ENCODE results near the gene SMG7.
"Not testable (repeated sequence)": the region's sequence is repeated elsewhere in the genome, so short reads cannot be mapped to it uniquely, and the experiment has no call there.

SMG7 gene, protein sequence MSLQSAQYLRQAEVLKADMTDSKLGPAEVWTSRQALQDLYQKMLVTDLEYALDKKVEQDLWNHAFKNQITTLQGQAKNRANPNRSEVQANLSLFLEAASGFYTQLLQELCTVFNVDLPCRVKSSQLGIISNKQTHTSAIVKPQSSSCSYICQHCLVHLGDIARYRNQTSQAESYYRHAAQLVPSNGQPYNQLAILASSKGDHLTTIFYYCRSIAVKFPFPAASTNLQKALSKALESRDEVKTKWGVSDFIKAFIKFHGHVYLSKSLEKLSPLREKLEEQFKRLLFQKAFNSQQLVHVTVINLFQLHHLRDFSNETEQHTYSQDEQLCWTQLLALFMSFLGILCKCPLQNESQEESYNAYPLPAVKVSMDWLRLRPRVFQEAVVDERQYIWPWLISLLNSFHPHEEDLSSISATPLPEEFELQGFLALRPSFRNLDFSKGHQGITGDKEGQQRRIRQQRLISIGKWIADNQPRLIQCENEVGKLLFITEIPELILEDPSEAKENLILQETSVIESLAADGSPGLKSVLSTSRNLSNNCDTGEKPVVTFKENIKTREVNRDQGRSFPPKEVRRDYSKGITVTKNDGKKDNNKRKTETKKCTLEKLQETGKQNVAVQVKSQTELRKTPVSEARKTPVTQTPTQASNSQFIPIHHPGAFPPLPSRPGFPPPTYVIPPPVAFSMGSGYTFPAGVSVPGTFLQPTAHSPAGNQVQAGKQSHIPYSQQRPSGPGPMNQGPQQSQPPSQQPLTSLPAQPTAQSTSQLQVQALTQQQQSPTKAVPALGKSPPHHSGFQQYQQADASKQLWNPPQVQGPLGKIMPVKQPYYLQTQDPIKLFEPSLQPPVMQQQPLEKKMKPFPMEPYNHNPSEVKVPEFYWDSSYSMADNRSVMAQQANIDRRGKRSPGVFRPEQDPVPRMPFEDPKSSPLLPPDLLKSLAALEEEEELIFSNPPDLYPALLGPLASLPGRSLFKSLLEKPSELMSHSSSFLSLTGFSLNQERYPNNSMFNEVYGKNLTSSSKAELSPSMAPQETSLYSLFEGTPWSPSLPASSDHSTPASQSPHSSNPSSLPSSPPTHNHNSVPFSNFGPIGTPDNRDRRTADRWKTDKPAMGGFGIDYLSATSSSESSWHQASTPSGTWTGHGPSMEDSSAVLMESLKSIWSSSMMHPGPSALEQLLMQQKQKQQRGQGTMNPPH

DNA sequence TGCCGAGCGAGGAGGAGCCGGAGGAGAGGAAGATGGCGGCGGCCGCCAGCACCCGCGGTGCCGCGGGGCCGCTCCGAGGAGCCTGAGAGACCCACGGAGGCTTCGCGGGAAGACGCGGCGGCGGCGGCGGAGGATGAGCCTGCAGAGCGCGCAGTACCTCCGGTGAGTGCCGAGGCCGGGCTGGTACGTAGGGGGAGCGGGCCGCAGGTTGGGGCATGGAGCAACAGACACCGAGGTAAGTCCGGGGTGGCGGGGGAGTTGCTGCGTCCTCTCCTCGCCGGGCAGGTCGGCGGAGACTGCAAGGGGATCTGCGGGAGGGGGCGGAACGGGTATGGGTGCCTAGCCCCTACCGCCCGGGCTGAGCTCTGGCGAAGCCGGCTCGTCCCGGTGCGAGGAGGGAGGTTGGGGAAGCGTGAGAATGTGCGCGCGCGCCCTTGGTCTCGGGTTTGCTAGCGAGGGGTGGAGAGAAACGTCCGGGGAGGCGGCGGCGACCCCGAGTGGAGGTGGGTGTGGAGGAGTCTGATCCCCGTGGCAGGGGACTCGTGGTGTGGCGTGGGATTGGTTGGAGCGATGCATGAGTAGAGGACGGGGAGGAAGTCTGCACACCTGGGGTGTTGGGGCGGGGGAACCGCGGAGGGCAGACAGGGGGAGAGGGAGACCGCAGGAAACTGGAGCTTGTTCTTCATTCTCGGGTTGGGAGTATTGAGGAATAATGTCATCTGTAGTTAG is at the start of gene SMG7:
Gene SMG7, plus strand, starts transcription at position 12 of the 729 bp plus-strand sequence. Its CDS starts 122 bp downstream, at position 134.
- DNase-seq (ENCODE audit: low read depth in 2 of 2): no peak

DNA sequence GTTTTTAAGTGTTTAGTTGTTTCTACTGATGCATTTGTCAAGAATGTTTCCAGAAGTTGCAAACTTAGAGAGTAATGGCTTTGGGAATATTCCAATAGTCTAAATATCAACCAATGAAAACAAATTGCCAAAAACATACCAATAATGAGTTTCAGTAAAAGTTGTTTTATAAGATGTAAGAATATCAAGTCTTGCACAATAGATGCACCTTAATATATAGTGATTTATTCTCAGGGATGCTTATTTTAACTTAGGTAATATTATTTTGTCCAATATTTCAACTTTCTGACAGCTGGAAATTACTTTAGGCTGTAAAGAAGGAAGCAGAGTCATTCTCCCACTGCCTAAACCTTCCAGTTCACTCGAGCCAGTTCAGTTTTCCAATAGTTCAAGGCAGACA is 48.8 kb upstream of the SMG7 start:
- DNase-seq (ENCODE audit: low read depth in 2 of 2): no peak

DNA sequence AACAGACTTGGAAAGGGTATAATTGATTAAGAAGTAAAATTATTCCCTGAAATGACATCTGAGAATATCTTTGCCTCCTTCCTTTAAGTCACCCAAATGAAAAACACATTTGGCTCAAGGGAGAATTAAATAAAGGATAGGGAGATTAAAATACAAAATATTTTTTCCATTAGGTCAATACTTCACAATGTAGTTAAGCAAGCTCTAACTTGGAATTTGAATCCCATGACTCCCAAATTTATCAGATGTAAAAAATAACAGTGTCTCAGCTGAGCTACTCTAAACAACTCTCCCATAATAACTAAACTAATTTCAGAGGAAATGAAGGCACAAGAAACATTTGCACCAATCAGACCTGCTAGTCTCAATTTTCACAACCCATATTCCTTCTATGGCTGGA is 47.6 kb upstream of the SMG7 start:
- no peak for DNase-seq (ENCODE audit: low read depth in 2 of 2)

DNA sequence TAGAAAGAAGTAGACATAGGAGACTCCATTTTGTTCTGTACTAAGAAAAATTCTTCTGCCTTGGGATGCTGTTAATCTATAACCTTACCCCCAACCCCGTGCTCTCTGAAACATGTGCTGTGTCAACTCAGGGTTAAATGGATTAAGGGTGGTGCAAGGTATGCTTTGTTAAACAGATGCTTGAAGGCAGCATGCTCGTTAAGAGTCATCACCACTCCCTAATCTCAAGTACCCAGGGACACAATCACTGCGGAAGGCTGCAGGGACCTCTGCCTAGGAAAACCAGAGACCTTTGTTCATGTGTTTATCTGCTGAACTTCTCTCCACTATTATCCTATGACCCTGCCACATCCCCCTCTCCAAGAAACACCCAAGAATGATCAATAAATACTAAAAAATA is 44.7 kb upstream of the SMG7 start:
- not testable (repeated sequence) for DNase-seq (ENCODE audit: low read depth in 2 of 2)

DNA sequence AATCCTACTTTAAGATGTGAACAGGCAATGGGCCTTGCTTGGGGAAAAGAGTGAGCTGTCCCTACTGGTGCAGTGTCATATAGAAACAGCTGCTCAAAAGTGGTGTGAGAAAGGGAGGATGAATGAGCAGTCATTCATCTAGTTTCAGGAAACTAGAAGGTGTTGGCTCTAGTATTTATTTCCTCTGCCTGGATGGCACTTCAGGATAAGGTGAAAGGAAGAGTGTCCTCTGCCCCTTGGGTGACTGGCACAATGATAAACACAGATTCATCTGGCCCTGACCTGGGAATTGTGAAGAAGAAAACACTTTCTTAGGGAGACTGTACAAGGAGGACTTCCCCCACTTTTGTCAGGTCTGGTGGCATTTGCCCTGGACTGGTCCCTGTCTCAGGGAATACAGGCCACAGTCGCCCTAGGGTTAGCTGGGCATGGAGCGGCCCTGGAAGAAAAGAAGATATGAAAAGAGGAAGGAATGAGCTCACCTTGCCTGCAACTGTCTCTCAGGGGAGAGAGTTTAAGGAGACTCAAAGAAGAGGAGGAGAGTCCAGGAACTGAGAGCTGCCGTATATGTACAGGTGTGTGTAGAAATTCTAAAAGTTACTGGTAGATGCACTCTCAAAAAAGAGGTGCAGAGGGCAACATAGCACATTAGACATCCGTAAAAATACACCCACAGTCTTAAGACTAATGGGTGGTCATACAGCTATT is 40.3 kb upstream of the SMG7 start:
- no peak for DNase-seq (ENCODE audit: low read depth in 2 of 2)

DNA sequence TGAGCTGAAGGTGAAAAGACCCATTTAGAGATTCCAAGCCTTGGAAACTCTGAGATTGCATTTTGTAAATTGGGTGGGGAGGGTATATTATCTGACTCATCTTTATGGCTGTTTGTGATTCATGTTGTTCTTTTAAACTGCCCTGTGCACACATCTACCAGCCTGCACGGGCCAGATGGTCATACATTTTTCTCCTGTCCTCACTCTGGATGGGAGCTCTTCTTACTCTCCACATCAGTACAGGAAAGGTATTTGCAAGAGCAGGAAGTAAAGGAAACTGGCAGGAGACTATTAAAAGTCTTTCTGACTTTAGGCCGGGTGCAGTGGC is 39.8 kb upstream of the SMG7 start:
- no peak for DNase-seq (ENCODE audit: low read depth in 2 of 2)

DNA sequence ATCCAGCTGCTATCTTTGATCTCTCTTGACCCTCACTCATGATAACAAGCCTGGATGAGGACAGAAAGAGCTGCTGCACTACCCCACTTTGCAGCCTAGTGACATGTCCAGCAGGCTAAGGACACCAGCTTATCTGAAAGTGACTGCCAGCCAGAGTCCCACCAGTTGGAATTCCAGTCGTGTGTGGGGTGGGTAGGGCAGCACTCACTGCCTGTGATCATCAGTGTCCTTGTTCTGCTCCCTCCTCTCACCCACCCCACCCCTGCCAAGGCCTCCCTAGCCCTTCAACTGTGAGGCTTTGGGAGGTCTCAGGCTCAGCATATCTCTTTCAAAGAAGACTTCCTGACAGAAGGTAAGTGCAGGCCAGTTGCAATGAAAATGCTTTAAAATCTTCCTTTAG is 38.6 kb upstream of the SMG7 start:
- no peak for DNase-seq (ENCODE audit: low read depth in 2 of 2)

DNA sequence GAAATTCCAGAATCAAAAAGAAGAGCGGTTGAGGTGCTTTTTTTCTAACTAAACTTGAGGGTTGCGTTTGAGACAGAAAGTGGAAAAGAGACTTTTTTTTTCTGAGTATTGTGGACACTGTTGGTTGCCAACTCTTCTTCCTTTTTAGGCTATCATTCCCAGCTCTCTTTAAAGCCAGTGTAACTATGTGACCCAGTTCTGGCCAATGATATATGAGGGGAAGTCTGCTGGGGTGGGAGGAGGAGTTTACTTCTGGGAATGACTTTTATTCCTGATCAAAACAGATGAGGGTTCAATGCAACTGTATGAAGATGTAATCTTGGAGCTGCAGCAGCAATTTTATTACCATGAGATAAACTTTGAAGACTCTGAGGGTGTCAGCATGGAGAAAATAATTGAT is 36.8 kb upstream of the SMG7 start:
- no peak for DNase-seq (ENCODE audit: low read depth in 2 of 2)

DNA sequence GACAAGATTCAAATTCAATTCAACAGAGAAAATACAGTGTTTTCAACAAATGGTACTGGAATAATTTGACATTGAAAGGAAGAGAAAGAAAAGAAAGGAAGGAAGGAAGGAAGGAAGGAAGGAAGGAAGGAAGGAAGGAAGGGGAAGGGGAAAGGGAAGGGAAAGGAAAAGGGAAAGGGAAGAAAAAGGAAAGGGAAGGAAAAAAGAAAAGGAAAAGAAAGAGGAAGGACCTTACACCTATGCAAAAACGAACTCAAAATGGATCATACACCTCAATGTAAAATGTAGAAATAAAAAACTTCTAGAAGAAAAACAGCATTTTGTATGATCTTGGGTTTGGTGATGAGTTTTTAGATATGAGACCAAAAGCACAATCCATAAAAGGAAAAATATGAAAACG is 34.2 kb upstream of the SMG7 start:
- DNase-seq (ENCODE audit: low read depth in 2 of 2): no peak

DNA sequence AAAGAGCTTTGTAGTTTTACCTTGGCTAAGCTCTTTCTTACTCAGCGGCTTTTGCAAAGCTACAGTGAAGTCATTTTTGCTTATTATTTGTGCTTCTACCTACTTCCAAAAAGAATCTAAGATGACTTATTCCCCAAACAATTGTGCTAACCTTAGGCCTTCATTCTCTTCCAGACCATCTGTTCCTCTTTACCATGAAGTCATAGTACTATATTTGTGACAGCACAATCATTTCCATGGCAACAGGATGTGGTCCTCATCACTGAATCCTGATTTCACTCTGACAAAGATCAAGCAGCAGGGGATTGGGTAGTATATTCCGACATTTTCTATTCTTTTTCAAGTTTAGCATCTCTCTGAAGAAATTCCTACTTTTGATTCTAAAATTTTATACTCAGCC is 29.3 kb upstream of the SMG7 start:
- no peak for DNase-seq (ENCODE audit: low read depth in 2 of 2)

DNA sequence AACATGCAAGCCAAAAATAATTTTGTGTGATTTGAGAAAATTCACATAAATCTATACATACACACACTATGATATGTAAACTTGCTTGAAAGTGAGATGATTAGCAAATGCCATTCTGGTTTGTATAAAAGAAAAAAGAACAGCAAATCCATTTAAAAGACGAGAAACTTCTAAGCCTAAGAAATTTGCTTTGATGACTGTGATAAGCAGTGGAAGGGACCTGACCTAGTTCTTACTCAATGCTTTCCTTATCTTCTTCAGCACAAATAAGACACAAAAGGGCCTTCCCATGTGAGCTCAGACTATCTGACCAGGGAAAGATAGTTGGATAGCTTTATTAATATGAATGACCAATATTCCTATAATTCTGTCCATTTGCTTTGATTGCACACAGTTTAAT is 28.8 kb upstream of the SMG7 start:
- DNase-seq (ENCODE audit: low read depth in 2 of 2): no peak

DNA sequence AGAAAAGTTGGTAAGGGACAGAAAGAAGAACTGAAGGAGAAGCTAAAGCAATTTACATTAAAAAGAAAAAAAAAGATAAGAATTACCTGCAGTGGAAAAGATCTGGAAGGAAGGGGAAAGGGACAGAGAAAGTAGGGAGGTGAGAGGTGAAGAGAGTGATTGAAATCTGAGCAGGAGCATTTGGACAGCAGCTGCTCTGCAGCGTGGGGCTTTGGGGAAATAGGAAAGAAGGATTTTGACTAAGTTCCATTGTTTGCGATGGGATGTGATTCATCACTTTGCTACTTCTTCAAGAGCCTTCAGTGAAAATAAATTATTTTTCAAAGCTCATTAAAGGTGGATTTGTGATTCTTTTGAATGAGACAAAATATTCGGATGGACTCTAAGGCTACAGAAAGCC is 28.1 kb upstream of the SMG7 start:
- DNase-seq (ENCODE audit: low read depth in 2 of 2): no peak

DNA sequence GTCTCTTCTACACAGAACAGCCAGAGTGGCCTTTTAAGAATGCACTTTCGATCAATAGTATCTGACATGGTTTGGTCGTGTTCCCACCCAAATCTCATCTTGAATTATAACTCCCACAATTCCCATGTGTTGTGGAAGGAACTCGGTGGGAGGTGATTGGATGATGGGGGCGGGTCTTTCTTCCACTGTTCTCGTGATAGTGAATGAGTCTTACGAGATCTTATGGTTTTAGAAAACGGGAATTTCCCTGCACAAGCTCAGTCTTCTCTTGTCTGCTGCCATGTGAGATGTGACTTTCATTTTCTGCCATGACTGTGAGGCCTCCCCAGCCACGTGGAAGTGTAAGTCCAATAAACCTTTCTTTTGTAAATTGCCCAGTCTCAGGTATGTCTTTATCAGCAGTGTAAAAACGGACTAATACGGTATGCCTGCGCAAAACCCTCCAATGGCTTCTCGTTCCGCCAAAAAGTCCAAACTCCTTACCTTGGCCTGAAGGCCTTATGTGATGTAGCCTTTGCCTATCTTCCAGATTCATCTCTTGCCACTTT is 23.0 kb upstream of the SMG7 start:
- DNase-seq (ENCODE audit: low read depth in 2 of 2): no peak

DNA sequence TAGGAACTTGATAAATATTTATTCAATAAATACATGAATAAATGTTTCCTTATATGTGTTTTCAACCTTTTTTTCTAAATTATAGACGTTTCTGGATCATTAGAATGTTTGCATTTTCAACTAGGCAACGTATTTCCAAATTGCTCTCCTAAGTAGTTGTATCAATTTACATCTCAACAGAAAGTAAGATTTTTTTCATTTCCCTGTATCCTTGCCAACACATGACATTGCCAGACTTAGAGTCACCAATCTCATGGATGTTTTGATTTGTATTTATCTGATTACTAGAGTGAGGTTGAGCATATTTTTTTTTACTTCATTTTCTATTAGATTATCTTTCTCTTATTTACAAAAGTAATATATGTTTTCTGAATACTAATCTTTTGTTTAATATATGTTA is 22.2 kb upstream of the SMG7 start:
- no peak for DNase-seq (ENCODE audit: low read depth in 2 of 2)

DNA sequence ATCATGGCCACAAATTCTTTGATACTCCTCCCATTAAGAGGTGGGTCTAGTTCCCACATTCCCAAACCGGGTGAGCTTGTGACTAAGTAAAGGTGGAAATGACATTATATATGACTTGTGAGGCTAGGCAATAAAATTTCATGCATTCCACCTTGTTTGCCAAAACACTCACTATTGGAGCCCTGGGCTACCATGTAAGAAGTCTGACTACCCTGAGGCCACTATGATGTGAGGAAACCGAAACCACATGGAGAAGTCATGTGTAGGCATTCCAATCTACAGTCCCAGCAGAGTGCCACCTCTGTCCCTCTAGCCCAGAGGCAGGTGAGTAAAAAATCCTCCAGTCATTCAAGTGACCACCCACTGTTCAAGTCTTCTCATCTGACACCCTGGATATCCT is 17.9 kb upstream of the SMG7 start:
- no peak for DNase-seq (ENCODE audit: low read depth in 2 of 2)

DNA sequence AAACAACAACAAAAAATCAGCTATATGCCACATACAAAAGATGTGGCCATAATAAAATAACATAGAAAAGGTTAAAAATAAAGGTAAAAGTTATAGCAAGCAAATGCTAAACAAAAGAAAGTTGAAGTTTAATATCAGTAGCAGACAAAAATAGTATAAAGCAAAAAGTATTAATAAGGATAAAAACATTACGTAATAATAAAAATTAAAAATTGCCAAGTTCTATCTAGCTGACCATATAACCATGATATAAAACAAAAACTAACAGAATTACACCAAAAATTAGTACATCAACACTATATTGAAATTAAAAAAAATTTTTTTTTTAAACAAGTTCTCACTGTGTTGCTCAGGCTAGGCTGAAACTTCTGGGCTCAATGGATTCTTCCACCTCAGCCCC is 15.5 kb upstream of the SMG7 start:
- no peak for DNase-seq (ENCODE audit: low read depth in 2 of 2)

DNA sequence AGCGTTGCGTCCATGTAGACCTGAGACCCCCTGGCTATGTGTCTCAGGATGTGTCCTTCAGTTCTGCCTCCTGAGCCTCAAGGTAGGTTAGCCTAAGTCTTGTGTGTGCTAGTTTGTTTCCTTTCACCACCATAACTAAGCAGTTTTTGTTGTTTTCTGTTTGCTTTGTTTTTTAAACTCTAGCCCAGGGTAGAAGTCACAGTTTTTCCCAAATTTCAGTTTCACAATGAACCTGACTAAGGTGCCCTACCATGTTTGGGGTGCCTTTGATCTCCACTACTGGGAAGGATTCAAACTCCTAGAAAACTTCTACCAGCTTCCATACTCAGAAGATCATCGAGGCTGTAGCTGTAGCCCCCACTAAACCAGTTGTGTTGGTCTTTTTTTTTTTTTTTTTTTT is 14.8 kb upstream of the SMG7 start:
- no peak for DNase-seq (ENCODE audit: low read depth in 2 of 2)

DNA sequence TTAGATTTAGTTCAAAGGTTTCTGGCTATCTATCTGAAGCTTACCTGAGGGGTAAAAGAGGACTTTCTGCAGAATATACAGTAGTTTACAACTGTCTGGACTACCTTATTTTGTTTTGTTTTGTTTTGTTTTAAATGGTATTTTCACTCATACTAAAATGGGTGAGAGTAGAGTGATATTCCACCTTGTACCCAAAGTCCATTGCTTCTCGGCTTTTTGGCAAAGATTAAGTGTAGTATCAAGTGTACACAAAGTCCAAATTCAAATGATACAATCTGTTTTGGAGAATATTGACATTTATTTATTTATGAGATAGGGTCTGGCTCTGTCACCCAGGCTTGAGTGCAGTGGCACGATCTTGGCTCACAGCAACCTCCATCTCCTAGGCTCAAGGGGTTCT is 11.7 kb upstream of the SMG7 start:
- no peak for DNase-seq (ENCODE audit: low read depth in 2 of 2)

DNA sequence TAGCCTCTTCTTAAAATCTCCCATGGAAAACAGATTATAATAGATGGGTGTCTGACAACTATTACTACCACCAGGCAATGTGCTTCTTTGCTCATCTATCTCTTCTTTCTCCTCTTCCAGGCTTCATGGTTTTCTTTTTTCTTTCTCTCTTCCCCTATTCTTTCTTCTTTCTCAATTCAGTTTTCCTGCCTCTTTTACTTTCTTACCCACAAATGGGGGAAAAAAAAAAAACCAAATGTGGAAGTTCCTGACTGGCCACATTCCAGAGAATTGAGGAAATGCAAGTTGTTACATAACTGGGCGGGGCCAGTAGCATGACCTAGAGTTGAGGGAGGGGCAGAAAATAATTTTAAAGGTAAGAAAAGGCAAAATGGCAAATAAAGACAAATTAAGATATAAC is 10.9 kb upstream of the SMG7 start:
- no peak for DNase-seq (ENCODE audit: low read depth in 2 of 2)

DNA sequence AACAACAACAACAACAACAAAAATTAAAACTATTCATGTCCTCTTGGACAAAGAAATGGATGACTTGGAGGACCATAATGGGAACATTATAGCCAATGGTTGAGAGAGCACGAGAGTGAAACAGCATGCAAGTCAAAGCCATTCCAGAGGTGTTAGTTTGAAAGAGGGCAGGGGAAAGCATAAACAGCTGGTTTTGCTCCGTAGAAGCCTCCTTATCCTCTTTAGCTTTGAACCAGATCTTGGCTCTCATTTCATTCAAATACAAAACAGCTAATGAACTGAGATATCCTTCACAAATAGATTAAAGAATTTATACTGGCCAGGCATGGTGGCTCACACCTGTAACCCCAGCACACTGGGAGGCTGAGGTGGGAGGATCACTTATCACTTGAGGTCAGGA is 8.7 kb upstream of the SMG7 start:
- no peak for DNase-seq (ENCODE audit: low read depth in 2 of 2)

DNA sequence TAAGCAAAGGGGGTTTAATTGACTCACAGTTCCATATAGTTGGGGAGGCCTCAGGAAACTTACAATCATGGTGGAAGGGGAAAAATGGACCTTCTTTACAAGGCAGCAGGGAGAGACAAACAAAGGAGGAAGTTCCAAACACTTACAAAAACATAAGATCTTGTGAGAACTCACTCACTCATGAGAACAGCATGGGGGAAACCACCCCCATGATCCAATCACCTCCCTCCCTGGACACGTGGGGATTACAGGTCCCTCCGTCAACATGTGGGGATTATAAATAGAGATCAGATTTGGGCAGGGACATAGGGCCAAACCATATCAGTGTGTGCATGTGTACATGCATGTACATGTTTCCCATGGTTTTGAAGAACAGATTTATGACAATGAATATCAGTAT is 5.5 kb upstream of the SMG7 start:
- no peak for DNase-seq (ENCODE audit: low read depth in 2 of 2)

All from fibroblast of skin of left biceps (primary cell).